ENCODE measurements around the gene SMOC2. TPM values are rescaled to one million over a fixed set of nuclear protein-coding genes. Genes with fewer than 3 reads are reported as not detected.

The SMOC2 gene
- polyA plus RNA-seq, 2 of the 4 experiments (the other 2 are of a cell fraction): not detected

DNA sequence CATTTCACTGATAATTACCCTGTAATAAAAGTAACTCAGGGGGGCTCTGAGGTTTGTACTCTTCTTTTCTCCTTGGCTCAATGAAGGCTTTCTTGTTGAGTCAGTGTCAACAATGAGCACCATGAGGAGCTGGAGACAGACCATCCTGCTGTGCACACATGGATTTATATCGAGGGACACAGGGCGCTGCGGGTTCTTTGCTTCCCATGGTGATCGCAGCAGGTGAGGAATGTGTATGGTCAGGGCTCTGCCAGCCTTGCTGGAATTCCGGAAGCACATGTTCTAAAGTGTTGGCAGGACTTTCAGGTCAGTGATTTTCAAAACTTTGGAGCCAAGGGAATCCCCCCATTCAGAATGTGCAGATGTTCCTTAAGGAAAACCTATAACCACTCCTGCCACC is 27.1 kb downstream of the SMOC2 start:
- POLR2A ChIA-PET: no interaction called here
- Histone ChIP-seq H3K4me3 (no peak overlapping the region), H3K4me1 (no peaks in the 10 kb centered on the region), H3K27ac (no peak overlapping the region), H3K4me2 (no peak overlapping the region), H3K9me3 (peaks cover 2% of the 10 kb centered on the region; the same call in 1 of the 3 replicates)
- CTCF ChIA-PET: no interaction called here
- 22% methylated on average over 5 of the region's 5 CpGs for WGBS (ENCODE audit: missing lambda C conversion rate)
- DNase-seq (ENCODE audit: low read depth in 1 of 2, low spot score in 1 of 2) (no peak), ATAC-seq (no peak), FAIRE-seq (no peak)
- no peak for TF ChIP-seq RARB (CRISPR knock-in tag; IDR thresholded peaks at IDR 0.05)
- TF ChIP-seq KDM5A (IDR thresholded peaks at IDR 0.05): no peak
- TF ChIP-seq FOSL2 (IDR thresholded peaks at IDR 0.05): no peak
- no peak for TF ChIP-seq FOSL2 (CRISPR knock-in tag; IDR thresholded peaks at IDR 0.05)
- no peak for TF ChIP-seq MAZ (IDR thresholded peaks at IDR 0.05; ENCODE audit: borderline replicate concordance, low read depth, low read length)
- TF ChIP-seq ZFP36 (IDR thresholded peaks at IDR 0.05; ENCODE audit: borderline replicate concordance, partially characterized antibody): no peak
- TF ChIP-seq, protein P1, sequence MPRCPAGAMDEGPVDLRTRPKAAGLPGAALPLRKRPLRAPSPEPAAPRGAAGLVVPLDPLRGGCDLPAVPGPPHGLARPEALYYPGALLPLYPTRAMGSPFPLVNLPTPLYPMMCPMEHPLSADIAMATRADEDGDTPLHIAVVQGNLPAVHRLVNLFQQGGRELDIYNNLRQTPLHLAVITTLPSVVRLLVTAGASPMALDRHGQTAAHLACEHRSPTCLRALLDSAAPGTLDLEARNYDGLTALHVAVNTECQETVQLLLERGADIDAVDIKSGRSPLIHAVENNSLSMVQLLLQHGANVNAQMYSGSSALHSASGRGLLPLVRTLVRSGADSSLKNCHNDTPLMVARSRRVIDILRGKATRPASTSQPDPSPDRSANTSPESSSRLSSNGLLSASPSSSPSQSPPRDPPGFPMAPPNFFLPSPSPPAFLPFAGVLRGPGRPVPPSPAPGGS (IDR thresholded peaks at IDR 0.05): no peak
- TF ChIP-seq FOXS1 (CRISPR knock-in tag; IDR thresholded peaks at IDR 0.05): no peak
- no peak for TF ChIP-seq EHF (CRISPR knock-in tag; IDR thresholded peaks at IDR 0.05)
- TF ChIP-seq ZNF302 (CRISPR knock-in tag; IDR thresholded peaks at IDR 0.05): no peak
- no peak for TF ChIP-seq SMC3 (IDR thresholded peaks at IDR 0.05)
- TF ChIP-seq ESRRA (IDR thresholded peaks at IDR 0.05; ENCODE audit: borderline replicate concordance, low read length): no peak
- TF ChIP-seq, protein P2, sequence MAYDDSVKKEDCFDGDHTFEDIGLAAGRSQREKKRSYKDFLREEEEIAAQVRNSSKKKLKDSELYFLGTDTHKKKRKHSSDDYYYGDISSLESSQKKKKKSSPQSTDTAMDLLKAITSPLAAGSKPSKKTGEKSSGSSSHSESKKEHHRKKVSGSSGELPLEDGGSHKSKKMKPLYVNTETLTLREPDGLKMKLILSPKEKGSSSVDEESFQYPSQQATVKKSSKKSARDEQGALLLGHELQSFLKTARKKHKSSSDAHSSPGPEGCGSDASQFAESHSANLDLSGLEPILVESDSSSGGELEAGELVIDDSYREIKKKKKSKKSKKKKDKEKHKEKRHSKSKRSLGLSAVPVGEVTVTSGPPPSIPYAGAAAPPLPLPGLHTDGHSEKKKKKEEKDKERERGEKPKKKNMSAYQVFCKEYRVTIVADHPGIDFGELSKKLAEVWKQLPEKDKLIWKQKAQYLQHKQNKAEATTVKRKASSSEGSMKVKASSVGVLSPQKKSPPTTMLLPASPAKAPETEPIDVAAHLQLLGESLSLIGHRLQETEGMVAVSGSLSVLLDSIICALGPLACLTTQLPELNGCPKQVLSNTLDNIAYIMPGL (CRISPR knock-in tag; IDR thresholded peaks at IDR 0.05; ENCODE audit: borderline replicate concordance): no peak
- no peak for TF ChIP-seq GATA3 (IDR thresholded peaks at IDR 0.05; ENCODE audit: borderline replicate concordance)
- no peak for TF ChIP-seq HDAC2 (IDR thresholded peaks at IDR 0.05)
- TF ChIP-seq RAD21 (conservative IDR thresholded peaks at IDR 0.05 in 1 of 2, IDR thresholded peaks at IDR 0.05 in 1 of 2): no peak
- no peak for TF ChIP-seq EHMT2 (IDR thresholded peaks at IDR 0.05; ENCODE audit: low read depth)

DNA sequence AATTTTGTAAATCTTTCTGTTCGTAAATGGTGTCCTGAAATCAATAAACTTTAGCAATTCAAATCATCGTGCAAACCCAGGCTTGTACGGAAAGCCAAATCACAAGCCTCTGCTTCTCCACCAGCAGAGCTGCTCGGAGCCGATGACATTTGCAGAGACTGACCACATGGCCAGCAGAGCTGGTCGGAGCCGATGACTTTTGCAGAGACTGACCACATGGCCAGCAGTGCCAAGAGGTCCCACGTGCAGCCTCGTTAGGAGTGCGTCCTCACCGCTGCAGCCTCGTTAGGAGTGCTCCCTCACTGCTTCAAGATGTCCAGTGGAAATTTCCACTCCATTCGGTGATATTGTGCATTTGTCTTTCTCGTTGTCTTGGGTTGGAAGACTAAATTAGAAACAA is 28.5 kb downstream of the SMOC2 start:
- FAIRE-seq: no peak
- H3K4me1 ChIP-seq: no peaks in the 10 kb centered on the region
- ChIA-PET POLR2A (no interaction called here), CTCF (no interaction called here)
- WGBS (ENCODE audit: missing lambda C conversion rate): 19% methylated on average over 14 of the region's 14 CpGs
- peaks cover 2% of the 10 kb centered on the region; the same call in 1 of the 3 replicates for H3K9me3 ChIP-seq
- DNase-seq (ENCODE audit: low read depth in 1 of 2, low spot score in 1 of 2): no peak
- no peak for ATAC-seq
- no peak overlapping the region for H3K27ac ChIP-seq
- no peak overlapping the region for H3K4me3 ChIP-seq
- TF ChIP-seq, protein P3, sequence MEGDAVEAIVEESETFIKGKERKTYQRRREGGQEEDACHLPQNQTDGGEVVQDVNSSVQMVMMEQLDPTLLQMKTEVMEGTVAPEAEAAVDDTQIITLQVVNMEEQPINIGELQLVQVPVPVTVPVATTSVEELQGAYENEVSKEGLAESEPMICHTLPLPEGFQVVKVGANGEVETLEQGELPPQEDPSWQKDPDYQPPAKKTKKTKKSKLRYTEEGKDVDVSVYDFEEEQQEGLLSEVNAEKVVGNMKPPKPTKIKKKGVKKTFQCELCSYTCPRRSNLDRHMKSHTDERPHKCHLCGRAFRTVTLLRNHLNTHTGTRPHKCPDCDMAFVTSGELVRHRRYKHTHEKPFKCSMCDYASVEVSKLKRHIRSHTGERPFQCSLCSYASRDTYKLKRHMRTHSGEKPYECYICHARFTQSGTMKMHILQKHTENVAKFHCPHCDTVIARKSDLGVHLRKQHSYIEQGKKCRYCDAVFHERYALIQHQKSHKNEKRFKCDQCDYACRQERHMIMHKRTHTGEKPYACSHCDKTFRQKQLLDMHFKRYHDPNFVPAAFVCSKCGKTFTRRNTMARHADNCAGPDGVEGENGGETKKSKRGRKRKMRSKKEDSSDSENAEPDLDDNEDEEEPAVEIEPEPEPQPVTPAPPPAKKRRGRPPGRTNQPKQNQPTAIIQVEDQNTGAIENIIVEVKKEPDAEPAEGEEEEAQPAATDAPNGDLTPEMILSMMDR (IDR thresholded peaks at IDR 0.05): no peak
- TF ChIP-seq POLR2A (IDR thresholded peaks at IDR 0.05; ENCODE audit: low read length): no peak
- TF ChIP-seq KDM5A (IDR thresholded peaks at IDR 0.05): no peak
- TF ChIP-seq, protein P4, sequence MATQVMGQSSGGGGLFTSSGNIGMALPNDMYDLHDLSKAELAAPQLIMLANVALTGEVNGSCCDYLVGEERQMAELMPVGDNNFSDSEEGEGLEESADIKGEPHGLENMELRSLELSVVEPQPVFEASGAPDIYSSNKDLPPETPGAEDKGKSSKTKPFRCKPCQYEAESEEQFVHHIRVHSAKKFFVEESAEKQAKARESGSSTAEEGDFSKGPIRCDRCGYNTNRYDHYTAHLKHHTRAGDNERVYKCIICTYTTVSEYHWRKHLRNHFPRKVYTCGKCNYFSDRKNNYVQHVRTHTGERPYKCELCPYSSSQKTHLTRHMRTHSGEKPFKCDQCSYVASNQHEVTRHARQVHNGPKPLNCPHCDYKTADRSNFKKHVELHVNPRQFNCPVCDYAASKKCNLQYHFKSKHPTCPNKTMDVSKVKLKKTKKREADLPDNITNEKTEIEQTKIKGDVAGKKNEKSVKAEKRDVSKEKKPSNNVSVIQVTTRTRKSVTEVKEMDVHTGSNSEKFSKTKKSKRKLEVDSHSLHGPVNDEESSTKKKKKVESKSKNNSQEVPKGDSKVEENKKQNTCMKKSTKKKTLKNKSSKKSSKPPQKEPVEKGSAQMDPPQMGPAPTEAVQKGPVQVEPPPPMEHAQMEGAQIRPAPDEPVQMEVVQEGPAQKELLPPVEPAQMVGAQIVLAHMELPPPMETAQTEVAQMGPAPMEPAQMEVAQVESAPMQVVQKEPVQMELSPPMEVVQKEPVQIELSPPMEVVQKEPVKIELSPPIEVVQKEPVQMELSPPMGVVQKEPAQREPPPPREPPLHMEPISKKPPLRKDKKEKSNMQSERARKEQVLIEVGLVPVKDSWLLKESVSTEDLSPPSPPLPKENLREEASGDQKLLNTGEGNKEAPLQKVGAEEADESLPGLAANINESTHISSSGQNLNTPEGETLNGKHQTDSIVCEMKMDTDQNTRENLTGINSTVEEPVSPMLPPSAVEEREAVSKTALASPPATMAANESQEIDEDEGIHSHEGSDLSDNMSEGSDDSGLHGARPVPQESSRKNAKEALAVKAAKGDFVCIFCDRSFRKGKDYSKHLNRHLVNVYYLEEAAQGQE (IDR thresholded peaks at IDR 0.05): no peak
- no peak for TF ChIP-seq ZFP36 (IDR thresholded peaks at IDR 0.05; ENCODE audit: borderline replicate concordance, partially characterized antibody)
- no peak for TF ChIP-seq EHF (CRISPR knock-in tag; IDR thresholded peaks at IDR 0.05)
- TF ChIP-seq, protein P5, sequence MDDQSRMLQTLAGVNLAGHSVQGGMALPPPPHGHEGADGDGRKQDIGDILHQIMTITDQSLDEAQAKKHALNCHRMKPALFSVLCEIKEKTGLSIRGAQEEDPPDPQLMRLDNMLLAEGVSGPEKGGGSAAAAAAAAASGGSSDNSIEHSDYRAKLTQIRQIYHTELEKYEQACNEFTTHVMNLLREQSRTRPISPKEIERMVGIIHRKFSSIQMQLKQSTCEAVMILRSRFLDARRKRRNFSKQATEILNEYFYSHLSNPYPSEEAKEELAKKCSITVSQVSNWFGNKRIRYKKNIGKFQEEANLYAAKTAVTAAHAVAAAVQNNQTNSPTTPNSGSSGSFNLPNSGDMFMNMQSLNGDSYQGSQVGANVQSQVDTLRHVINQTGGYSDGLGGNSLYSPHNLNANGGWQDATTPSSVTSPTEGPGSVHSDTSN (IDR thresholded peaks at IDR 0.05): no peak
- TF ChIP-seq NFE2L2 (conservative IDR thresholded peaks at IDR 0.05; ENCODE audit: low read length): no peak
- no peak for TF ChIP-seq PHF8 (IDR thresholded peaks at IDR 0.05; ENCODE audit: borderline replicate concordance, low read depth)
- TF ChIP-seq, protein P6, sequence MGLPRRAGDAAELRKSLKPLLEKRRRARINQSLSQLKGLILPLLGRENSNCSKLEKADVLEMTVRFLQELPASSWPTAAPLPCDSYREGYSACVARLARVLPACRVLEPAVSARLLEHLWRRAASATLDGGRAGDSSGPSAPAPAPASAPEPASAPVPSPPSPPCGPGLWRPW (IDR thresholded peaks at IDR 0.05): no peak
- no peak for TF ChIP-seq RARB (CRISPR knock-in tag; IDR thresholded peaks at IDR 0.05)
- TF ChIP-seq RFX5 (IDR thresholded peaks at IDR 0.05): no peak
- no peak for TF ChIP-seq CBX2 (IDR thresholded peaks at IDR 0.05; ENCODE audit: borderline replicate concordance, low read depth)
- TF ChIP-seq GATA3 (IDR thresholded peaks at IDR 0.05; ENCODE audit: borderline replicate concordance): no peak
- no peak overlapping the region for H3K4me2 ChIP-seq

All from A549 (cell line).